Chondrocyte (in vitro differentiated cells): ENCODE measurements around the gene SETD2. TPM values are rescaled to one million over a fixed set of nuclear protein-coding genes. Genes with fewer than 3 reads are reported as not detected.

Experiments
- DNase-seq: peaks from one replicate; pipeline ENCODE4 v3.0.0; 2021; ENCODE audit warnings: mixed read lengths, low spot score
- H3K27ac Mint-ChIP-seq: one replicate; pipeline ENCODE4 v1.8.0; 2021; ENCODE audit warnings: mild to moderate bottlenecking, moderate library complexity, mixed read lengths; ENCODE audit not compliant: unreplicated experiment
- H3K27me3 Mint-ChIP-seq: 2 replicates; pipeline ENCODE4 v1.8.0; 2021; ENCODE audit warnings: low read depth, mixed read lengths
- H3K36me3 Mint-ChIP-seq: 2 replicates; pipeline ENCODE4 v1.8.0; 2021; ENCODE audit warnings: low read depth, mixed read lengths
- H3K4me1 Mint-ChIP-seq: 2 replicates; pipeline ENCODE4 v1.8.0; 2021; ENCODE audit warnings: low read depth, mild to moderate bottlenecking, mixed read lengths
- H3K4me3 Mint-ChIP-seq: one replicate; pipeline ENCODE4 v1.8.0; 2021; ENCODE audit warnings: mild to moderate bottlenecking, moderate library complexity, mixed read lengths; ENCODE audit not compliant: unreplicated experiment
- H3K9me3 Mint-ChIP-seq: 2 replicates; pipeline ENCODE4 v1.8.0; 2021; ENCODE audit warnings: low read depth, mixed read lengths
- total RNA-seq: library from RNA; stranded (reverse); gene quantifications from 3 replicates; pipeline ENCODE4 v1.2.1, GENCODE V29; 2021
- TF ChIP-seq, protein P1 (sequence below): fragments of 200-600 bp; sonication (generic); IDR thresholded peaks from 2 replicates; pipeline ENCODE4 v1.5.0; 2021; ENCODE audit warnings: antibody characterized with exemption, mild to moderate bottlenecking, moderate library complexity

SETD2 gene
- total RNA-seq, 1 donor from 2014 or later, result 37.3 TPM

DNA sequence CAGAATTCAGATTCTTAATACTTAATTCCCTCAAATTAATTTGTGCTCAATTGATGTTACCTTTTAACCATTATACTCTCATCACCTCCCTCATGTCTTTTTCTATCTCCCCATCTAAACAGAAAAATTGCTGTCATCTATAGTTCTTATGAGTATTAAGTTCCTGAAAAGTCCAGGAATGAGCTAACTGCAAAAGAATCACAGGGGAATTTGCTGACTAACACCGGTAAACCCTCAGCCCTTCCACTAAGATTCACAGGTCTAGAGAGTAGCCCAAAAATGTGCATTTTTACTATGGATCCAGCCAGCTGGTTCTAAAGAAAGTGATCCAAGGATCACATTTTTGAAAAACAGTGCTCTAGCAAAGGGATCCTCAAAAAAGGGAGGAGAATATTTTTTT is 67.0 kb downstream of the SETD2 start:
- Mint-ChIP-seq H3K4me1 (peaks cover 23% of the 10 kb centered on the region), H3K9me3 (no peaks in the 10 kb centered on the region), H3K27ac (peak overlapping the region; percentile 86), H3K36me3 (peaks cover 7% of the 10 kb centered on the region), H3K27me3 (no peaks in the 10 kb centered on the region), H3K4me3 (no peak overlapping the region)
- TF ChIP-seq, protein P1, sequence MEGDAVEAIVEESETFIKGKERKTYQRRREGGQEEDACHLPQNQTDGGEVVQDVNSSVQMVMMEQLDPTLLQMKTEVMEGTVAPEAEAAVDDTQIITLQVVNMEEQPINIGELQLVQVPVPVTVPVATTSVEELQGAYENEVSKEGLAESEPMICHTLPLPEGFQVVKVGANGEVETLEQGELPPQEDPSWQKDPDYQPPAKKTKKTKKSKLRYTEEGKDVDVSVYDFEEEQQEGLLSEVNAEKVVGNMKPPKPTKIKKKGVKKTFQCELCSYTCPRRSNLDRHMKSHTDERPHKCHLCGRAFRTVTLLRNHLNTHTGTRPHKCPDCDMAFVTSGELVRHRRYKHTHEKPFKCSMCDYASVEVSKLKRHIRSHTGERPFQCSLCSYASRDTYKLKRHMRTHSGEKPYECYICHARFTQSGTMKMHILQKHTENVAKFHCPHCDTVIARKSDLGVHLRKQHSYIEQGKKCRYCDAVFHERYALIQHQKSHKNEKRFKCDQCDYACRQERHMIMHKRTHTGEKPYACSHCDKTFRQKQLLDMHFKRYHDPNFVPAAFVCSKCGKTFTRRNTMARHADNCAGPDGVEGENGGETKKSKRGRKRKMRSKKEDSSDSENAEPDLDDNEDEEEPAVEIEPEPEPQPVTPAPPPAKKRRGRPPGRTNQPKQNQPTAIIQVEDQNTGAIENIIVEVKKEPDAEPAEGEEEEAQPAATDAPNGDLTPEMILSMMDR, result no peak
- DNase-seq, result no peak

DNA sequence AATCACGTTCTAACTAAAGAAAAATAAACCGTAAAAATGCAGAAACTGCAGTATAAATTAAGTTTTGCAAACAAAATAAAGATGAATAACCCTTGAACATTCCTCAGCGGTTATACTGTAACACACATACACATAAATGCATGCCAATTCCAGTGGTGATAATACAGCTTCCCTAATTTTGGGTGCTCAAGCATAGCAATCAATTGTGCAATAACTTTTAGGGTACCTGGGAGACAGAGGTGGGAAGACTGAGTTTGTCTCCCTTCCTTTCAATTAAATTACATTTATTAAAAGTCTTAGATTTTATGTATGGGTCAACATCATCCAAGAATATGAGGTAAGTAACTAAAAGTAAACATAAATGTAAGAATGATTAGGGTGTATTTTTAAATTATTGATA is 71.8 kb downstream of the SETD2 start:
- no peaks in the 10 kb centered on the region for H3K27me3 Mint-ChIP-seq
- H3K9me3 Mint-ChIP-seq, result no peaks in the 10 kb centered on the region
- peaks cover 11% of the 10 kb centered on the region for H3K36me3 Mint-ChIP-seq
- no peak for DNase-seq
- H3K4me3 Mint-ChIP-seq, result no peak overlapping the region
- TF ChIP-seq, protein P1, result no peak
- H3K4me1 Mint-ChIP-seq, result peaks cover 12% of the 10 kb centered on the region
- H3K27ac Mint-ChIP-seq, result no peak overlapping the region

DNA sequence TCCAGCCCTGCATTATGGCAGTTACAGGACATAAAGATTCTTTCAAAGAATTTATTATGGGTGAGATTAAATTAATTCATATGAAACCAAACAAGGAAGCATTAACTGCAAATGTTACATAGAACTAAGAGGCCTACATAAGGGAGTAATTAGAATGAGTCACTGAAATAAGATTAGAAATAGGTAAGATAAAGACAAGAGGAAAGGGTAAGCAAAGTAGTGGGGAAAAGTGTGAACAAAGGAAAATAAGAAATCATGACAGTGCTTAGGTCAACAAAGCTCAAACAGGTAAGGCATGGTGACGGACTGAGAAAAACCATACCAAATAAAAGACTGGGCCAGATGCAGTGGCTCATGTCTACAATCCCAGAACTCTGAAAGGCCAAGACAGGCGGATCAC is 74.3 kb downstream of the SETD2 start:
- H3K27ac Mint-ChIP-seq, result no peak overlapping the region
- TF ChIP-seq, protein P1, result no peak

DNA sequence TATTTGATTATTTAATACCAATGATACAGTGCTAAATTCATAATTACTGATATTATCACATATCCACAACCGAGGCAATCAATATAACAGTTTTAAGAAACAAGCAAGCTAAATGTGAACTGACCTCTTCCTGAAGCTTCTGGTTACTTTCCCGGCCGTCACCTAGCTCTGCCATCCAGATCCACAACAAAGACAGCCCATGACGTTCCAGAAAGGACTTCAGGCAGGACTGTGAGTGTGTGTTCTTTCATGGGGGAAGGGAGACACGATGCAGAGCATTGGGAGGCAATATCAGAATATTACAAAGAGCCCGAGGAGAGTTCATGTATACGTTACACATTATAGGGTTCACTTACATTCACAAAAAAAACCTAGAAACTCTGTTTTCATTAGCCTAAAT is 77.8 kb downstream of the SETD2 start:
- peaks cover 34% of the 10 kb centered on the region for H3K36me3 Mint-ChIP-seq
- H3K27ac Mint-ChIP-seq, result no peak overlapping the region
- peaks cover 5% of the 10 kb centered on the region for H3K4me1 Mint-ChIP-seq
- no peak overlapping the region for H3K4me3 Mint-ChIP-seq
- no peak for DNase-seq
- H3K9me3 Mint-ChIP-seq, result no peaks in the 10 kb centered on the region
- no peaks in the 10 kb centered on the region for H3K27me3 Mint-ChIP-seq
- TF ChIP-seq, protein P1, result no peak

More for the DNA sequence above, 74.3 kb downstream of the SETD2 start:
- no peaks in the 10 kb centered on the region for H3K9me3 Mint-ChIP-seq
- no peak overlapping the region for H3K4me3 Mint-ChIP-seq
- peaks cover 18% of the 10 kb centered on the region for H3K36me3 Mint-ChIP-seq
- no peaks in the 10 kb centered on the region for H3K27me3 Mint-ChIP-seq
- H3K4me1 Mint-ChIP-seq, result no peaks in the 10 kb centered on the region
- DNase-seq, result no peak

DNA sequence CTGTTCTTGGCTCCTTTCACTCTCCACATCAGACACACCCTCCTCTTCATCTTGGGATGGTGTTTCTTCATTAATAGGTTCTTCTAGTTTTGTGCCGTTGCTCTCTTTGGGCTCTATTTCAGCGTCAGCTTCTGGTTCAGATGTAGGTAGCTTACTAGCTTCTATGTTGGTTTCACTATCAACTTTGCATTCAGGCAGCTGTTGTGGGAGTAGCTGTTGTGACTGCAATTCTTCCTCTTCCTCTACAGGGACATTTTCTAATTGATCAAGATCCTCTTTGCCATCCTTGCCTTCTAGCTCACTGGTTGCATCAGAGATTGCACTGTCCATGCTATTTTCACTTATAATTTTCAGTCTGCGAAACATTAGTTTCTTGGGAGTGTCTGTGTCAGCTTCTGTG is 80.1 kb downstream of the SETD2 start:
- TF ChIP-seq, protein P1, result no peak
- no peak for DNase-seq
- no peak overlapping the region for H3K27ac Mint-ChIP-seq
- no peaks in the 10 kb centered on the region for H3K27me3 Mint-ChIP-seq
- no peaks in the 10 kb centered on the region for H3K9me3 Mint-ChIP-seq
- no peak overlapping the region for H3K4me3 Mint-ChIP-seq
- H3K4me1 Mint-ChIP-seq, result peaks cover 5% of the 10 kb centered on the region
- H3K36me3 Mint-ChIP-seq, result peaks cover 32% of the 10 kb centered on the region
